Embryonic facial prominence (tissue), 1 donor: ENCODE measurements around the gene SCGB1A1.
"Not testable (repeated sequence)": the region's sequence is repeated elsewhere in the genome, so short reads cannot be mapped to it uniquely, and the experiment has no call there.

Experiments
- DNase-seq: peaks from one replicate; pipeline ENCODE4 v3.0.0-alpha.2; 2016; ENCODE audit errors: extremely low spot score

The SCGB1A1 gene

DNA sequence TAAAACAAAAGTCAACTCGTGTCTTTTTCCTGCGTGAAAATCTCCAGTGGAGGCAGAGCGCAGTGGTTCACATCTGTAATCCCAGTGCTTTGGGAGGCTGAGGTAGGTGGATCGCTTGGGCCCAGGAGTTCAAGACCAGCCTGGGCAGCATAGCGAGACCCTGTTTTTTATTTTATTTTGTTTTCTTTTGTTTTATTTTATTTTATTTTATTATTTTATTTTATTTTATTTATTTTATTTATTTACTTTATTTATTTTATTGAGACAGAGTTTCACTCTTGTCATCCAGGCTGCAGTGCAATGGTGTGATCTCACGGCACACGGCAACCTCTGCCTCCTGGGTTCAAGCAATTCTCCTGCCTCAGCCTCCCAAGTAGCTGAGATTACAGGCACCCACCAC, 31.1 kb downstream of the SCGB1A1 start:
- not testable (repeated sequence) for DNase-seq

DNA sequence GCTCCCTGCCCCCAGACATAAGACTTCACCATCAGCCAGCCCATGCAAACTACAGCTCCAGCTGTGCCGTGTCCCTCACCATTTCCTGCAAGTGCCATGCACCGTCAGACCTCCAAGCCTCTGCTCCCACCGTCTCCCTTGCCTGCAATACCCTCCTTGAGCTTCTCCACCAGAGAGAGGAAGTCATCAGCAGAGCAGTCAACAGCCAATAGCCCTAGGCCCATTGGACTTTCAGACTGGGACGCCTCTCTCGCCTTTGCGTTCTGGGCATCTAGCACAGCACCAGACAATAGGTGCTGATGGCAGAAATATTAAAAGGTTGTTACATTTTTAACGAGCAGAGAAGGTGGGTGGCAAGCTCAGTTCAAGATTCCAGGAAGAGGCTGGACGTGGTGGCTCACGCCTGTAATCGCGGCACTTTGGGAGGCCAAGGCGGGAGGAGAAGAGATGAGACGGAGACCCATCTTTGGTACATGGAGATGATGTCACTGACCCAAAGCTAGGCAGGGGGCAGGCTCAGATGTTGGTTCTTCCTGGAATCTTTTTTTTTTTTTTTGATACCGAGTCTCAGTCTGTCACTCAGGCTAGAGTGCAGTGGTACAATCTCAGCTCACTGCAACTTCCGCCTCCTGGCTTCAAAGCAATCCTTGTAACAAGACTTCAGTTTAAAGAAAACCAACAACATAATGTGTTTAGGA, 31.9 kb downstream of the SCGB1A1 start:
- no peak for DNase-seq

DNA sequence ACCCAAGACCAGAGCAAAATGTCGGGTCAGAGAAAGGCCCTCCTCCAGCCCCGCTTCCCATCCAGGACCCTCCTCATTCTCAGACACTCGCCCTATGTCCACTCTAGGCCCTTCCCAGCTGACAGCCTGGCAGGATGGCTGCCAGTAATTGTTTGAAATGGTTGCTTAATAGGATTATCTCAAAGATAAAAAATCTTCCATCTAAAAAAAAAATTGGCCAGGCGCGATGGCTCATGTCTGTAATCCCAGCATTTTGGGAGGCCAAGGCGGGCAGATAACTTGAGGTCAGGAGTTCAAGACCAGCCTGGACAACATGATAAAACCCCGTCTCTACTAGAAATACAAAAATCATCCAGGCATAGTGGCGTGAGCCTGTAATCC, 32.4 kb downstream of the SCGB1A1 start:
- no peak for DNase-seq

DNA sequence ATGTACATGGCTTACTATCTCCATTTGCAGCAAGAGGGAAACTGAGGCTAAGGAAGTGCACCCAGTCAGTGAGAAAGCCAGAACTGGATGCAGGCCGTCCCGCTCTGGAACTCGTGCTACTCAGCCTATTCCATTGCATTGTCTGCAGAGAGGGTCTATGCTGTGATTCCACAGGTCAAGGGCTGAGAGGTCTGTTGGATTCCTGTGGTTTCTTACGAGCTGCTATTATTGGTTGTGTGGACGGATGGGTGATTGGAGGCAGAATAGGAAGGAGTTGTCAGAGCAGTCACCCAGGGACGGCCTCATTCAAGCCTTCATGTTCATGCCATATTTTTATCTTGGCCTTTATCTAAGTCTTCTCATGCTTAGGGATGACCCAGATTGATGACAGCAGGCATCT, 33.4 kb downstream of the SCGB1A1 start:
- DNase-seq = no peak

DNA sequence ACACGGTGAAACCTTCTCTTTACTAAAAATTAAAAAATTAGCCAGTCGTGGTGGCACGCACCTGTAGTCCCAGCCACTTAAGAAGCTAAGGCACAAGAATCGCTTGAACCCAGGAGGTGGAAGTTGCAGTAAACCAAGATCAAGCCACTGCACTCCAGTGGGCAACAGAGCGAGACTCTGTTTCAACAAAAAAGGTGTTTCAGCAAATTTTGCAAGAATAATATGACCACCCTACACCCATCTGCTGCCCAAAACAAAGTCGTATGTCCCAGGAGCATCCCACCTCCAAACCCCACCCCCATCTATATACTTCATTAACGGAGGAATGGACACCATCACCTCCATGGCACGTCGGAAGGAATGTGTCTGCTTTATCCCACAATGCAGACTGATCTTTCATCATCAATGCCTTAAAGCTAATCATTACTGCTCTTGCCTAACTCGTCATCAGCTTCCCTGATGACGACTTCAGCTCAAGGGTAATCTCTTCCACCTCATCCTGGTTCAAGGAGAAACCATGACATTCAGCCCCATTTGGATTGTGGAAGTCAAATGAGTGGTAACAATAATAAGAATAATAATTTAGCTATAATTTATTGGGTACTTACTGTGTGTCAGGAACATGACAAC, 34.1 kb downstream of the SCGB1A1 start:
- DNase-seq = no peak

DNA sequence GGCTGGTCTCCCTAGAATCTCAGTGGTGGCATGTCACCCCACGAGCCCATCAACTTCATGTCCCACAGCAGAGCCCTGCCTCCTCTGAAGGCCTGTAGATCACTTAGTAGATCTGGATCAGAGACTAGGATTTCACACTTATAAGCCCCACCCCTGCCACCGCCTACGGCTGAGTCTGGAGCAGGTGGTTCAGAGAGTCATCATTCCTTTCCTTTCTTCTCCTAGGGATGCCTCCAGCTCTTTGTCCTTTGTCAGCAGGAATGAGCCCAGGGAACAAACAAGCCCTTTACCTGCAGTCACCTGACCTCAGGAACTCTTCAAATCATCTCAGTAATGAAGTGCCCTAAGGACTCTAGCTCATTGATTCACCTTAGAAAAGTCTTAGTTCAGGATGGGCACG, 37.8 kb downstream of the SCGB1A1 start:
- DNase-seq = no peak

DNA sequence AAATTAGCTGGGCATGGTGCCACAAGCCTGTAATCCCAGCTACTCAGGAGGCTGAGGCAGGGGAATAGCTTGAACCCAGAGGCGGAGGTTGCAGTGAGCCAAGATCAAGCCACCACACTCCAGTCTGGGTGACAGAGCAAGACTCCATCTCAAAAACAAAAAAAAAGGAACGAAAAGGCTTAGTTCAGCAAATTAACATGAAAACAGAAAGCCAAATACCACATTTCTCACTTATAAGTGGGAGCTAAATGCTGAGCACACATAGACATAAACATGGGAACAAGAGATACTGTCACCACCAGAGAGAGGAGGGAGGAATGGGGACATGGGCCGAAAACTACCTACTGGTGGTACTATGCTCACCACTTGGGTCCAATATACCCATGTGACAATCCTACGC, 38.6 kb downstream of the SCGB1A1 start:
- DNase-seq = no peak

DNA sequence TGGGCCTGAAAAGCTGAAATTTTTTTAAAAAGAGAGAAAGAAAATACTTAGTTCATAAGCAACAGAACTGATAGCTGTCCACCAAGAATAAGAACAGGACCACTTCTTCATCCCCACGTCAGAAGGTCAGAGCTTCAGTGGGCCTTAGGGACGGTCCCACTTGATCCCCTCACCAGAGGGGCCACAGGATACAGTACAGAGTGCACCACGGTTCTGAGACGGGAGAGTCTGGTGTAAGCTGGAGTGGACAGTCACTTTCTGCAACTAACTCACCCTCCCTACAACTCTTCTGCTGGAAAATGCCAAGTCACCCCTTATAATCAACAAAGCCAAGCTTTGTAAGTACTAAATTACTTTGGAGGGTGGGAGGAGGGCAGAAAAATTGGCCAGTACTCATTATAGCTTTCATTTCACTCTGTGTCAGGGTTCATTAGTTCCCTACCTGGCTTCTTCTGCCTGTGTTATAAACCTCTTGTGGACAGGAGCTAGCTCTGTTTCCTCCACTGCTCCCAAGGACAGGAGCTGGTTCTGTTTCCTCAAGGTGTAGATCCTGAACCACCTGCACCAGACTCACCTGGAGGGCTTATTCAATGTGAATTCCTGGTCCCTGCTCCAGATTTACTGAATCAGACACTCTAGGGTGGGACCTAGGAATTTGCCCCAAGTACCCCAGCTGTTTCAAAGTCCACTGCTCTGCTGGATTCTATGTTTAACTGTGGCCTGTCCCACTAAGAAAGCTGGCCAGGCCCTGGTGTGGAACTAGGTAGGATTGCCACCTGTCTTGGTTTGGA, 39.6 kb downstream of the SCGB1A1 start:
- no peak for DNase-seq

DNA sequence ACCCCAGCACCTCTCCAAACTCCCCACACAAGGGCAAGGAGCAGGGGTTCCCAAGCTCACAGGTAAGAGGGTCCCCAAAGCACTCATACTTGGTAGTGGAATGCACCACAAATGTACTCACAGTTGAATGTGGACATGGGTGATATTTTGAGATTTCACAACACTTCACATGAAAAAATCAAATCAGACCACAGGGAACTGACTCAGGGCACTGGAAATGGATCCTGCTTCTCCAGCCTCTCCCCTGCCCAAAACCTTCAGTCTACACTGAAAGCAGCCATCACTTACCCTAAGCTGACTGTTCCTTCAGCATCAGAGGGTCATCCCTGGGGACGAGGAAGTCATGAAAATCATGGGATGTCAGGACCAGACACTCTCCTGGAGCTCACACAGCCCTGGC, 40.2 kb downstream of the SCGB1A1 start:
- no peak for DNase-seq

DNA sequence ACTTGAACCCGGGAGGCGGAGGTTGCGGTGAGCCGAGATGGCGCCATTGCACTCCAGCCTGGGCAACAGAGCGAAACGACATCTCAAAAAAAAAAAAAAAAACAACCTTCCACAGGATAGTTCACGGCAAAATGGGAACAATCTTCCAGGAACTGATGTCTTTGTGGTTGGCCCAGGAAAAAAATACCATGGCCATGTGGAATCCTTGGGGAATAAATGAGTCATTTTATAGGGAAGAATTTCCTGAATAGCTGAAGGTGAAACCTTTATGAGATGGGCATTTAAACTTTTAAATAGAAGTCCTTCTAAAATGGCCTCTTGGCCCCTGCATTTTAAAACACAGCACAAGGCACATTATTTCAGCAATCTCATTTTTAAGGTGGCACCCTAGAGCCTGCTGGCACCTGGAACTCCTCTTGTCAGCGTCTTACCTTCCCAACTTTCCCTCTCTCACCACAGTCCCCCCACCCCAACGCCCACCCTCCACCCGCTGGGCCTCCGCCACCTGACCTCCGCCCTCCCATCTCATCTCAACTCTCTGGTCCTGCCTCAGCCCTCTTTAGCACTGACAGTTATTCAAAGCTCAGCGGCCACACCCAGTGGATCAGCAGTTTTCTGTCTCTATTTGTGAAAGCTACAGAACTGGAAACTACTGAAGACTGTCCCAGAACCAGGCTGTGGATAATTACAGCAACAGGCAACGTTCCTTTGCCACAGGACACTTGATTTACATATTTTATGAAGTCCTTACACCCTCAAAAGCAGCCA, 43.1 kb downstream of the SCGB1A1 start:
- no peak for DNase-seq

DNA sequence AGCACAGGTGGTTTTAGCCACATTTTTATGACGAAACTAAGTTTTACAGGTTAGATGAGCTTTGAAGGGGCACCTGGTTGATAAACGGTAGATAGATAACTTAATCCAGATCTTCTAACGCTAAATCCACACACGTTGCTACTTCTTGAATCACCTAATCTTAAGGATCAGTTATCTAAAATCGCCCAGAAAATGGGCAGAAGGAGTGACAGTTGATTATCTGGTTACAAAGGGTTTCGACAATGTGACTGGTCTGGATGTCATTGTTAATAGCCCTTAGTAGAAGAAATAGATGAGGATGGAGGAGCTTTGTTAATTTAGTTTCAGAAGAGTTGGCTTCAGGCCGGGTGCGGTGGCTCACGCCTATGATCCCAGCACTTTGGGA, 43.7 kb downstream of the SCGB1A1 start:
- no peak for DNase-seq

DNA sequence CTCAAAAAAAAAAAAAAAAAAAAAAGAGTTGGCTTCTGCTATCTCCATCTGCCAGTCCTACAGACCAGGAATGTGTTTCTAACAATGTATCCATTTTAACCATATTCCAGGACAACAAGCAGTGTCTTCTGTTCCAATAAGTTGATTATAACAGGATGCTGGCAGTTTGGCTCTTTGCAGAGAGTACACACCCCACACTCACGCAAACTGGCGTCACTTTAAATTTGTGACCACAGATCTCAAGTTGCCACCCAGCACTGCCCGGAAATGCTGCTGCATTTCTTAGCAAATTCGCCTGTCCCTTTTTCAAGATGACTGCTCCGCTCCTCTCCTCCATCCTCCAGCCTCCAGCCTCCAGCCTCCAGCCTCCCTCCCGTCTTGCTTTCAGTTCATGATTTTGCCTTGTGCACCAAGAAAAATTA, 44.3 kb downstream of the SCGB1A1 start:
- DNase-seq = no peak

DNA sequence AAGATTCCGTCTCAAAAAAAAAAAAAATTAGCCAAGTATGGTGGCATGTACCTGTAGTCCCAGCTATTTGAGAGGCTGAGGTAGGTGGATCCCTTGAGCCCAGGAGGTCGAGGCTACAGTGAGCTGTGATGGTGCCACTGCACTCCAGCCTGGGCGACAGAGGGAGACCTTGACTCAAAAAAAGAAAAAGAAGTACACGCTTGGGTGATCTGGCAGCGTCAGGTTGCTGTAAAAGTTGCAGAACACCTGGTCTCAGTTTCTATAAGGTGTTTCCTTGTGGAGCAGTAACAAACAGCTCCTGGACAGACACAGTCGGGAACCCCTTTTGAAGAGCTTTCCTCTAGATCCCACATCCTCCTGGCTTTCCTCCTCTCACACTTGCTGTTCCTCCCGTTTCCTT, 45.8 kb downstream of the SCGB1A1 start:
- no peak for DNase-seq

DNA sequence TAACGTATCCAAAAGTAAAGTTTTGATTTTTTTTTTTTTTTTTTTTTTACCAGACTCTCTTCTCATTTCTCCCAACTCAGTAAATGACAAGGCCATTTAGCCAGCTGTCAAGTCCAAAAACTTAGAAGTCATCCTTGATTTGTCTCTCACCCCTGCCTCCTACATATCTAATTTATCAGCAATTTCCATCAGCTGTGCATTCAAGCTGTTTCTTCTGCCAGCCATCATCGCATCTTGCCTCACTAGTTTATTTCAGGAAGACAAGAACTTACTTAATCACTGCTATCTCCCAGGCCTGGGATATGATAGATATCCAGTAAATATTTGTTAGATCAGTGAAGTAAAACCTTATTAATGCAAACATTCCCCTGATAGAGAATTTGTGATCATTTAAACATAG, 47.6 kb downstream of the SCGB1A1 start:
- no peak for DNase-seq

DNA sequence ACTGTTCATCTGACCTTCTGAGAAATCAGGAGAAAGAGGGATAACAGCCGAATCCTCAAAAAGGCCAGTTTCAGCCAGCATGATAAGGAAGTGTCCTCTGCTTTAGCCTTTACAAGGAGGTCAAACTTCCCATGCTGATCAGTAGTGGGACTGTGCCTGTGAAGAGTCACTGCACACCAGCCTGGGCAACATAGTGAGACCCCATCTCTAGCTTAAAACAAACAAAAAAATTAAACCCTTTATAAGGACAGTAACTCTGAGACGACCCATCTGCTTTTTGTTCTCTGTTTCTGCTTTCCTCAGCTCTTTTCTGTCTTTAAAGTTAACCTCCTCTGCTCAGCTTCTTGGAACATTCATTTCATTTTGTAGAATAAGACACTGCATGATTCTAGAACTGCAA, 49.7 kb downstream of the SCGB1A1 start:
- no peak for DNase-seq

DNA sequence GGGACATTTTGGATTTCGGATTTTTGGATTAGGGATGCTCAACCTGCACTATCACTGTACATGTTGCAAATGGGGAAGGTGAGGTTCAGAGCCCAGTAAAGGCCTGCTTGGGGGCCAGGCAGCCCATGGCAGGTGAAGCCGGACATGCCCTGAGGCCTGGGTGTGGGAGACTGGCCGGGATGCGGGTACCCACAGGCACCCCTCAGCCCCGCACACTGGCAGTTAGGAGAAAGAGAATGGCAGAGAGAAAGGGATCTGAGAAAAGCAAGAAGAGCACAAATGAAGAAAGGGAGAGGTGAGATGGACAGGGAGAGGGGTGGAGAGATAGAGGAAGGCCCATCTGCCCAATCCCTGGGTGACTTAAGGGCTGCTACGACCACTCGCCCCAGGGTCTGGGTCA, 52.8 kb downstream of the SCGB1A1 start:
- no peak for DNase-seq

DNA sequence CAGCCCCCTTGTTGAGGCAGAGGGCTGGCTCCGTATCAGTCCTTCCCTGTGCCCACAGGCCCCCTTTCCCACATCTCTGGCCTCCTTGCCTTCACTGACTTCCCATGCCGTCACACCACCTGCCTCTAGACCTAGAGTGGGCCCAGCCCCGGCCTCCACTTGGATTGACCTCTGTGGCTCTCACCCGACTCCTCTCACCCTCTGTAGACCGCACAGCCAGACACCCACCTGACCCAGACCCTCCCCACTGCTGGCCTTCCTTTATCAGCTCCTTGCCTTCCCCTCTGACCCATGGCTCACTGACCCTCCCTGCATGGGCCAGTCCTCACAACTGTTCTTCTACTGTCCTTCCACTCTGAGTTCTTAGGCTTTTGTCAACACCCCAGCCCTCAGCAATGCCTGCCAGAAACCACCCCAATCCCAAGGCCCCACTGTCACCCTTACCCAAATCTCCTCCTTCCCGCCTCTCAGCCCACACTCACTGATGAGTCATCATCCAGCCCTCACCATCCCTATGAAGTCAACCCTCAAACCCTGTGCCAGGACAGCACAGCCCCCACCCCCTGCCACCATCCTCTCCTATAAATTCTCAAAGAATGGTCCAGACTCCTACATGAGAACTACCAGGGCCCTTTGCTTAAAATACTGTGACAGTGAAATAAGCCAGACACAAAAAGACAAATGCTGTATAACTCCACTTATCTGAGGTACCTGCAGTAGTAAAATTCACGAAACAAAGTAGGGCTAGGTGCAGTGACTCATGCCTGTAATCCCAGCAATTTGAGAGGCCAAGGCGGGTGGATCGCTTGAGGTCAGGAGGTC, 53.4 kb downstream of the SCGB1A1 start:
- no peak for DNase-seq
